Neural progenitor cell (in vitro differentiated cells): ENCODE measurements around the gene KIAA0040. TPM values are rescaled to one million over a fixed set of nuclear protein-coding genes. Genes with fewer than 3 reads are reported as not detected.

Experiments
- DNase-seq: peaks from one replicate; pipeline ENCODE4 v3.0.0-alpha.2; 2016; ENCODE audit warnings: low spot score
- H2AFZ ChIP-seq: fragments of 200-600 bp; sonication (generic); replicated peaks from 2 replicates; pipeline ENCODE4 v1.6.1; 2016; ENCODE audit warnings: antibody characterized with exemption
- H3F3A ChIP-seq: fragments of 200-600 bp; sonication (generic); 2 replicates; pipeline ENCODE4 v1.6.1; 2016; ENCODE audit warnings: antibody characterized with exemption, low read depth
- H3K27ac ChIP-seq: fragments of 200-600 bp; sonication (generic); 2 replicates; pipeline ENCODE4 v1.5.1; 2016; ENCODE audit warnings: mild to moderate bottlenecking
- H3K27me3 ChIP-seq: fragments of 200-600 bp; sonication (generic); 2 replicates; pipeline ENCODE4 v1.6.1; 2016; ENCODE audit warnings: mild to moderate bottlenecking, moderate library complexity
- H3K36me3 ChIP-seq: fragments of 200-600 bp; sonication (generic); 2 replicates; pipeline ENCODE4 v1.5.1; 2016
- H3K4me1 ChIP-seq: fragments of 200-600 bp; sonication (generic); 2 replicates; pipeline ENCODE4 v1.6.1; 2016; ENCODE audit warnings: mixed run types
- H3K4me2 ChIP-seq: fragments of 200-600 bp; sonication (generic); 2 replicates; pipeline ENCODE4 v1.6.1; 2016
- H3K4me3 ChIP-seq: fragments of 200-600 bp; sonication (generic); 2 replicates; pipeline ENCODE4 v1.5.1; 2016
- H3K79me2 ChIP-seq: fragments of 200-600 bp; sonication (generic); 2 replicates; pipeline ENCODE4 v1.6.1; 2016; ENCODE audit warnings: low read depth
- H3K9ac ChIP-seq: fragments of 200-600 bp; sonication (generic); 2 replicates; pipeline ENCODE4 v1.6.1; 2016
- H3K9me3 ChIP-seq: fragments of 200-600 bp; sonication (generic); 2 replicates; pipeline ENCODE4 v1.5.1; 2016; ENCODE audit warnings: low read depth
- H4K20me1 ChIP-seq: fragments of 200-600 bp; sonication (generic); 2 replicates; pipeline ENCODE4 v1.6.1; 2016; ENCODE audit warnings: low read depth
- H3K27ac Mint-ChIP-seq: 3 replicates; pipeline ENCODE4 v1.8.0; 2021; ENCODE audit warnings: mixed read lengths
- H3K27me3 Mint-ChIP-seq: 2 replicates; pipeline ENCODE4 v1.8.0; 2022; ENCODE audit warnings: low read depth, mild to moderate bottlenecking, inconsistent platforms, moderate library complexity, mixed read lengths; ENCODE audit not compliant: insufficient read depth
- H3K36me3 Mint-ChIP-seq: 3 replicates; pipeline ENCODE4 v1.8.0; 2021; ENCODE audit warnings: mixed read lengths
- H3K4me1 Mint-ChIP-seq: 3 replicates; pipeline ENCODE4 v1.8.0; 2021; ENCODE audit warnings: mixed read lengths
- H3K4me3 Mint-ChIP-seq: 3 replicates; pipeline ENCODE4 v1.8.0; 2021; ENCODE audit warnings: mild to moderate bottlenecking, moderate library complexity, mixed read lengths
- H3K9me3 Mint-ChIP-seq: 3 replicates; pipeline ENCODE4 v1.8.0; 2020; ENCODE audit warnings: mixed read lengths
- CTCF ChIP-seq: fragments of 200-600 bp; sonication (generic); IDR thresholded peaks from 2 replicates; pipeline ENCODE4 v1.5.1; 2017; ENCODE audit warnings: antibody characterized with exemption, mild to moderate bottlenecking
- EZH2 ChIP-seq: fragments of 200-600 bp; sonication (generic); IDR thresholded peaks from 2 replicates; pipeline ENCODE4 v1.6.1; 2017; ENCODE audit warnings: antibody characterized with exemption, mild to moderate bottlenecking, moderate library complexity
- EZH2phosphoT487 ChIP-seq: fragments of 200-600 bp; sonication (generic); IDR thresholded peaks from 2 replicates; pipeline ENCODE4 v1.6.1; 2017; ENCODE audit warnings: antibody characterized with exemption
- total RNA-seq: library from RNA; depleted of rRNA; stranded (reverse); fragments of >200 nt; gene quantifications from 2 replicates; pipeline ENCODE4 v1.2.3, GENCODE V29; 2015; ENCODE audit warnings: low replicate concordance

Gene KIAA0040
- total RNA-seq: 0.15 TPM in 1 of 2 replicates, not detected in the other

GRCh38 chr1:175192630-175193526 is at the start of gene KIAA0040:
KIAA0040 (minus strand) TSS chr1:175192776; CDS start chr1:175161013, 31,763 bp downstream.
- H3K27me3 ChIP-seq: peaks cover 65% of the 10 kb centered on the region
- Mint-ChIP-seq H3K4me1 (peaks cover 3% of the 10 kb centered on the region), H3K4me3 (peak within 1 kb of the TSS; percentile 88), H3K27ac (no peak within 1 kb of the TSS), H3K9me3 (no peaks in the 10 kb centered on the region), H3K36me3 (no peaks in the 10 kb centered on the region), H3K27me3 (peaks cover 30% of the 10 kb centered on the region)
- H3K9ac ChIP-seq: no peak within 1 kb of the TSS
- H2AFZ ChIP-seq: peak within 1 kb of the TSS; percentile 84
- no peaks in the 10 kb centered on the region for H4K20me1 ChIP-seq
- no peak within 1 kb of the TSS for H3K27ac ChIP-seq
- H3F3A ChIP-seq: no peaks in the 10 kb centered on the region
- H3K36me3 ChIP-seq: no peaks in the 10 kb centered on the region
- H3K9me3 ChIP-seq: no peaks in the 10 kb centered on the region
- DNase-seq: peak; percentile 72
- peaks cover 7% of the 10 kb centered on the region for H3K4me1 ChIP-seq
- H3K4me3 ChIP-seq: peak within 1 kb of the TSS; percentile 56
- H3K4me2 ChIP-seq: peak within 1 kb of the TSS; percentile 95
- no peaks in the 10 kb centered on the region for H3K79me2 ChIP-seq
- TF ChIP-seq CTCF (peak; percentile 13), EZH2 (peak; percentile 23), EZH2phosphoT487 (no peak)

- H3K36me3 Mint-ChIP-seq: no peaks in the 10 kb centered on the region
- H3K36me3 ChIP-seq: no peaks in the 10 kb centered on the region
- TF ChIP-seq EZH2phosphoT487 (no peak), EZH2 (no peak), CTCF (no peak)
- H3K27me3 Mint-ChIP-seq: no peaks in the 10 kb centered on the region
- H3K9me3 Mint-ChIP-seq: peaks cover 6% of the 10 kb centered on the region
- no peaks in the 10 kb centered on the region for H3K9me3 ChIP-seq
- H3K4me1 Mint-ChIP-seq: no peaks in the 10 kb centered on the region
- H3K27ac Mint-ChIP-seq: no peak overlapping the region
- DNase-seq: no peak
- no peaks in the 10 kb centered on the region for H3K79me2 ChIP-seq
- no peak overlapping the region for H3K27ac ChIP-seq
- H3K4me1 ChIP-seq: no peaks in the 10 kb centered on the region
- no peaks in the 10 kb centered on the region for H3F3A ChIP-seq
- H2AFZ ChIP-seq: no peak overlapping the region
- H3K27me3 ChIP-seq: no peaks in the 10 kb centered on the region
- H3K4me3 Mint-ChIP-seq: no peak overlapping the region
- no peak overlapping the region for H3K9ac ChIP-seq
- H4K20me1 ChIP-seq: no peaks in the 10 kb centered on the region
- H3K4me2 ChIP-seq: no peak overlapping the region
- H3K4me3 ChIP-seq: no peak overlapping the region
Measured at GRCh38 chr1:175237389-175237788, 44.8 kb upstream of the KIAA0040 start.

- peaks cover 6% of the 10 kb centered on the region for H3K9me3 Mint-ChIP-seq
- no peak overlapping the region for H3K27ac Mint-ChIP-seq
- Histone ChIP-seq H3F3A (peaks cover 15% of the 10 kb centered on the region), H2AFZ (no peak overlapping the region), H3K4me1 (no peaks in the 10 kb centered on the region), H3K4me3 (no peak overlapping the region), H3K27ac (no peak overlapping the region), H3K36me3 (no peaks in the 10 kb centered on the region), H3K9ac (no peak overlapping the region), H3K27me3 (no peaks in the 10 kb centered on the region), H3K9me3 (no peaks in the 10 kb centered on the region), H3K79me2 (no peaks in the 10 kb centered on the region), H3K4me2 (no peak overlapping the region), H4K20me1 (no peaks in the 10 kb centered on the region)
- no peaks in the 10 kb centered on the region for H3K36me3 Mint-ChIP-seq
- no peaks in the 10 kb centered on the region for H3K4me1 Mint-ChIP-seq
- TF ChIP-seq CTCF: no peak
- no peaks in the 10 kb centered on the region for H3K27me3 Mint-ChIP-seq
- H3K4me3 Mint-ChIP-seq: no peak overlapping the region
- no peak for DNase-seq
Measured at GRCh38 chr1:175234639-175235038, 42.1 kb upstream of the KIAA0040 start.
